Fibroblast of lung (primary cell): ENCODE results near the gene MYO1D.

Experiments used
- CTCF ChIP-seq, 2 donors: IDR thresholded peaks in 1 of 2; conservative IDR thresholded peaks in 1 of 2; 1 replicate in 1 of 2; 2 replicates in 1 of 2; pipeline ENCODE4 v1.5.1; 2011 to 2012; ENCODE audit warnings: low read length in 2 of 2, control low read depth in 1 of 2, inconsistent platforms in 1 of 2, low read depth in 1 of 2, mild to moderate bottlenecking in 1 of 2
- EZH2 ChIP-seq: IDR thresholded peaks from 2 replicates; pipeline ENCODE4 v1.5.1; 2012; ENCODE audit warnings: low read length, control low read depth, mild to moderate bottlenecking; ENCODE audit errors: missing control alignments

- TF ChIP-seq CTCF (conservative IDR thresholded peaks at IDR 0.05 in 1 of 2, IDR thresholded peaks at IDR 0.05 in 1 of 2; ENCODE audit: low read depth in 1 of 2, low read length in 2 of 2) (no peak), EZH2 (no peak)
These were observed 275.1 kb downstream of the MYO1D start for GRCh38 chr17:32601866-32602265.
